ENCODE results near the gene STEAP1B. TPM values are rescaled to one million over a fixed set of nuclear protein-coding genes. Genes with fewer than 3 reads are reported as not detected.

Gene STEAP1B
- total RNA-seq, 5 donors from 2014 or later (not counting 1 experiment from before 2014, with no cell fraction given): 0.28 to 0.44 (median 0.31) TPM; not detected in 1

GRCh38 chr7:22393913-22394729 lies 105.9 kb downstream of the STEAP1B start:
- Histone ChIP-seq H3K4me3 (ENCODE audit: control insufficient read depth in 1 of 2, extremely low read depth in 1 of 2, low read length in 1 of 2) (no peak overlapping the region), H3K9me3 (no peaks in the 10 kb centered on the region), H3K36me3 (ENCODE audit: control insufficient read depth in 2 of 2, extremely low read depth in 1 of 2, insufficient read depth in 1 of 2, low read length in 1 of 2) (no peaks in the 10 kb centered on the region), H3K27me3 (replicated peaks in 1 of 2; ENCODE audit: control insufficient read depth in 2 of 2, extremely low read depth in 1 of 2, insufficient read depth in 2 of 2, low read length in 1 of 2) (peaks cover 0 to 4% of the 10 kb centered on the region in 2 experiments), H3K27ac (ENCODE audit: low read length) (no peak overlapping the region), H3K4me1 (ENCODE audit: control insufficient read depth in 1 of 2, extremely low read depth in 1 of 2, insufficient read depth in 2 of 2, low read length in 2 of 2) (no peaks in the 10 kb centered on the region)
- Mint-ChIP-seq H3K27me3 (peaks cover 0 to 5% of the 10 kb centered on the region in 2 donors), H3K36me3 (no peaks in the 10 kb centered on the region), H3K27ac (no peak overlapping the region), H3K4me3 (no peak overlapping the region), H3K9me3 (no peaks in the 10 kb centered on the region), H3K4me1 (peaks cover 0 to 2% (median 0%) of the 10 kb centered on the region in 3 donors)
- 58% methylated on average over 1 of the region's 13 CpGs for WGBS (ENCODE audit: insufficient coverage)
- POLR2A ChIA-PET: no interaction called here
- ATAC-seq (replicated peaks in 1 of 4) (no peak), DNase-seq (no peak)
- CTCF ChIA-PET: no interaction called here

- Mint-ChIP-seq H3K36me3 (no peaks in the 10 kb centered on the region), H3K27me3 (peaks cover 0 to 12% of the 10 kb centered on the region in 2 donors), H3K9me3 (no peaks in the 10 kb centered on the region), H3K27ac (no peak overlapping the region), H3K4me3 (no peak overlapping the region), H3K4me1 (peaks cover 0 to 2% (median 0%) of the 10 kb centered on the region in 3 donors)
- DNase-seq (no peak), ATAC-seq (replicated peaks in 1 of 4) (no peak)
- no CpG with 5 or more reads among the region's 1 CpG for WGBS (ENCODE audit: insufficient coverage)
- Histone ChIP-seq H3K4me1 (ENCODE audit: control insufficient read depth in 1 of 2, extremely low read depth in 1 of 2, insufficient read depth in 2 of 2, low read length in 2 of 2) (no peaks in the 10 kb centered on the region), H3K36me3 (ENCODE audit: control insufficient read depth in 2 of 2, extremely low read depth in 1 of 2, insufficient read depth in 1 of 2, low read length in 1 of 2) (no peaks in the 10 kb centered on the region), H3K4me3 (ENCODE audit: control insufficient read depth in 1 of 2, extremely low read depth in 1 of 2, low read length in 1 of 2) (no peak overlapping the region), H3K9me3 (no peaks in the 10 kb centered on the region), H3K27ac (ENCODE audit: low read length) (no peak overlapping the region), H3K27me3 (replicated peaks in 1 of 2; ENCODE audit: control insufficient read depth in 2 of 2, extremely low read depth in 1 of 2, insufficient read depth in 2 of 2, low read length in 1 of 2) (peaks cover 0 to 4% of the 10 kb centered on the region in 2 experiments)
- CTCF ChIA-PET: no interaction called here
- POLR2A ChIA-PET: no interaction called here
These were observed 109.5 kb downstream of the STEAP1B start for GRCh38 chr7:22390516-22390915.

- ATAC-seq (replicated peaks in 1 of 4) (no peak), DNase-seq (no peak)
- POLR2A ChIA-PET: no interaction called here
- Mint-ChIP-seq H3K9me3 (no peaks in the 10 kb centered on the region), H3K4me1 (peaks cover 0 to 2% (median 0%) of the 10 kb centered on the region in 3 donors), H3K36me3 (no peaks in the 10 kb centered on the region), H3K27ac (no peak overlapping the region), H3K4me3 (no peak overlapping the region), H3K27me3 (peaks cover 0 to 12% of the 10 kb centered on the region in 2 donors)
- WGBS (ENCODE audit: insufficient coverage): no CpG with 5 or more reads among the region's 2 CpGs
- no peak overlapping the region for H3K27ac ChIP-seq (ENCODE audit: low read length)
- H3K27me3 ChIP-seq (replicated peaks in 1 of 2; ENCODE audit: control insufficient read depth in 2 of 2, extremely low read depth in 1 of 2, insufficient read depth in 2 of 2, low read length in 1 of 2): peaks cover 0 to 6% of the 10 kb centered on the region in 2 experiments
- no peaks in the 10 kb centered on the region for H3K9me3 ChIP-seq
- no peaks in the 10 kb centered on the region for H3K4me1 ChIP-seq (ENCODE audit: control insufficient read depth in 1 of 2, extremely low read depth in 1 of 2, insufficient read depth in 2 of 2, low read length in 2 of 2)
- H3K36me3 ChIP-seq (ENCODE audit: control insufficient read depth in 2 of 2, extremely low read depth in 1 of 2, insufficient read depth in 1 of 2, low read length in 1 of 2): no peaks in the 10 kb centered on the region
- H3K4me3 ChIP-seq (ENCODE audit: control insufficient read depth in 1 of 2, extremely low read depth in 1 of 2, low read length in 1 of 2): no peak overlapping the region
- CTCF ChIA-PET: no interaction called here
These were observed 110.1 kb downstream of the STEAP1B start for GRCh38 chr7:22389892-22390291.

DNA sequence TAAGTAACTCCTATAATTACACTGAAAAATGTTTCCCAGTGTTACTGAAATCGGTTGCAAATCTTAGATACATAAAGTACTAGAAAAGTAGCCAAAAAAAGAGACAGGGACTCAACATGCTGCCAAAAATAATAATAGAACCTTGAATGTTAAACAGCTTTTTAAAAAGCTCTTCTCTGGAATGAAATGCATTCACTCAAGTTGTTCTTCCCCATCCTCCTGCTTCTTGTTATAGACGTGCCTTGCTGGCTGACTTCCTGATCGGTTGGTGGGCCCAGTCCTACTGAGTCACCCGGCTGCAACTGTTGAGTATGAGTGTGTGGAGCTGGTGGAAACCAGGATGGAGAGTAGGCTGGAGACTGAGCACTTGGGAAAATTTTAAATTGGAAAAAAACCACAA lies 112.4 kb downstream of the STEAP1B start:
- no CpG with 5 or more reads among the region's 4 CpGs for WGBS (ENCODE audit: insufficient coverage)
- Histone ChIP-seq H3K27me3 (replicated peaks in 1 of 2; ENCODE audit: control insufficient read depth in 2 of 2, extremely low read depth in 1 of 2, insufficient read depth in 2 of 2, low read length in 1 of 2) (peaks cover 0 to 2% of the 10 kb centered on the region in 2 experiments), H3K4me1 (ENCODE audit: control insufficient read depth in 1 of 2, extremely low read depth in 1 of 2, insufficient read depth in 2 of 2, low read length in 2 of 2) (no peaks in the 10 kb centered on the region), H3K4me3 (ENCODE audit: control insufficient read depth in 1 of 2, extremely low read depth in 1 of 2, low read length in 1 of 2) (no peak overlapping the region), H3K27ac (ENCODE audit: low read length) (no peak overlapping the region), H3K9me3 (no peaks in the 10 kb centered on the region), H3K36me3 (ENCODE audit: control insufficient read depth in 2 of 2, extremely low read depth in 1 of 2, insufficient read depth in 1 of 2, low read length in 1 of 2) (no peaks in the 10 kb centered on the region)
- ChIA-PET POLR2A (no interaction called here), CTCF (no interaction called here)
- no peak for ATAC-seq (replicated peaks in 1 of 4)
- Mint-ChIP-seq H3K36me3 (no peaks in the 10 kb centered on the region), H3K27ac (no peak overlapping the region), H3K9me3 (no peaks in the 10 kb centered on the region), H3K27me3 (peaks cover 0 to 7% of the 10 kb centered on the region in 2 donors), H3K4me3 (no peak overlapping the region), H3K4me1 (peaks cover 0 to 2% (median 0%) of the 10 kb centered on the region in 3 donors)
- no peak for DNase-seq

- ATAC-seq (replicated peaks in 1 of 4): no peak
- H3K4me3 Mint-ChIP-seq: no peak overlapping the region
- no CpG with 5 or more reads among the region's 1 CpG for WGBS (ENCODE audit: insufficient coverage)
These were observed 113.1 kb downstream of the STEAP1B start for GRCh38 chr7:22386865-22387264.

DNA sequence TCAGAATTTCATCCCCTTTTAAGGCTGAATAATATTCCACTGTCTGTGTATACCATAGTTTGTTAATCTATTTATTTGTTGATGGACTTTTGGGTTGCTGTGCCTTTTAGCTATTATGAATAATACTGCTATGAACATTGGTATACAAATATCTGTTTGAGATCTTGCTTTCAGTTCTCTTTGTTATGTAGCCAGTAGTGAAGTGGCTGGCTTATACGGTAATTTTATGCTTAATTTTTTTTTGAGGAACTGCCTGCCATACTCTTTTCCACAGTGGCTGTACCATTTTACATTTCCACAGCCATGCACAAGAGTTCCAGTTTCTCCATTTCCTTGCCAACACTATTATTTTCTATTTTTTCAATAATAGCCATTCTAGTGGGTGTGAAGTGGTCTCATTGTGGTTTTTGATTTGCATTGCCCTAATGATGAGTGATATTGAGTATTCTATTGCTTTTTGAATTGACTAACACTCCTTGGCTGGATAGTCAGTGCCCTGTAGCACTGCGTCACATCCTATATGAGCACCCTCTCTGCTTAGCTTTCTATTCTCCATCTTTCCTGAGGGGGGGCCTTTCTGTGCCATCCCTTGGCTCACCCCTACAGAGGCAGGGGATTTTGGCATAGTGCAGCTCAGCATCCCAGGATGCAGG lies 113.7 kb downstream of the STEAP1B start:
- no peaks in the 10 kb centered on the region for H3K4me1 ChIP-seq (ENCODE audit: control insufficient read depth in 1 of 2, extremely low read depth in 1 of 2, insufficient read depth in 2 of 2, low read length in 2 of 2)
- peaks cover 0 to 2% of the 10 kb centered on the region in 2 experiments for H3K27me3 ChIP-seq (replicated peaks in 1 of 2; ENCODE audit: control insufficient read depth in 2 of 2, extremely low read depth in 1 of 2, insufficient read depth in 2 of 2, low read length in 1 of 2)
- Mint-ChIP-seq H3K36me3 (no peaks in the 10 kb centered on the region), H3K4me3 (no peak overlapping the region), H3K4me1 (peaks cover 0 to 2% (median 0%) of the 10 kb centered on the region in 3 donors), H3K9me3 (no peaks in the 10 kb centered on the region), H3K27me3 (peaks cover 0 to 7% of the 10 kb centered on the region in 2 donors), H3K27ac (no peak overlapping the region)
- ATAC-seq (replicated peaks in 1 of 4) (no peak), DNase-seq (no peak)
- no CpG with 5 or more reads among the region's 2 CpGs for WGBS (ENCODE audit: insufficient coverage)
- no peaks in the 10 kb centered on the region for H3K9me3 ChIP-seq
- no peaks in the 10 kb centered on the region for H3K36me3 ChIP-seq (ENCODE audit: control insufficient read depth in 2 of 2, extremely low read depth in 1 of 2, insufficient read depth in 1 of 2, low read length in 1 of 2)
- ChIA-PET POLR2A (no interaction called here), CTCF (no interaction called here)
- no peak overlapping the region for H3K27ac ChIP-seq (ENCODE audit: low read length)
- no peak overlapping the region for H3K4me3 ChIP-seq (ENCODE audit: control insufficient read depth in 1 of 2, extremely low read depth in 1 of 2, low read length in 1 of 2)

More at GRCh38 chr7:22386865-22387264, 113.1 kb downstream of the STEAP1B start:
- H3K9me3 Mint-ChIP-seq: no peaks in the 10 kb centered on the region
- no peak overlapping the region for H3K27ac Mint-ChIP-seq
- DNase-seq: no peak
- Histone ChIP-seq H3K4me1 (ENCODE audit: control insufficient read depth in 1 of 2, extremely low read depth in 1 of 2, insufficient read depth in 2 of 2, low read length in 2 of 2) (no peaks in the 10 kb centered on the region), H3K9me3 (no peaks in the 10 kb centered on the region), H3K36me3 (ENCODE audit: control insufficient read depth in 2 of 2, extremely low read depth in 1 of 2, insufficient read depth in 1 of 2, low read length in 1 of 2) (no peaks in the 10 kb centered on the region), H3K4me3 (ENCODE audit: control insufficient read depth in 1 of 2, extremely low read depth in 1 of 2, low read length in 1 of 2) (no peak overlapping the region), H3K27ac (ENCODE audit: low read length) (no peak overlapping the region), H3K27me3 (replicated peaks in 1 of 2; ENCODE audit: control insufficient read depth in 2 of 2, extremely low read depth in 1 of 2, insufficient read depth in 2 of 2, low read length in 1 of 2) (peaks cover 0 to 2% of the 10 kb centered on the region in 2 experiments)
- peaks cover 0 to 2% (median 0%) of the 10 kb centered on the region in 3 donors for H3K4me1 Mint-ChIP-seq
- peaks cover 0 to 7% of the 10 kb centered on the region in 2 donors for H3K27me3 Mint-ChIP-seq
- no peaks in the 10 kb centered on the region for H3K36me3 Mint-ChIP-seq
- ChIA-PET CTCF (no interaction called here), POLR2A (no interaction called here)
